B cell (primary cell): ENCODE measurements around the gene DDOST. TPM values are rescaled to one million over a fixed set of nuclear protein-coding genes. Genes with fewer than 3 reads are reported as not detected.

ENCODE experiments used
- ATAC-seq: fragments of 200-7000 bp; cut with Tn5 transposase; one replicate; pipeline ENCODE4 v1.10.0; 2021; ENCODE audit warnings: low read depth, mild to moderate bottlenecking, moderate number of reproducible peaks, moderate library complexity
- CTCF ChIA-PET: fragments of 350-600 bp; sonication (Branson Sonifier 250); formaldehyde crosslinking; loops from one replicate; lab custom pipeline; 2021; ENCODE audit warnings: antibody characterized with exemption, inconsistent platforms; lab: Charles Lee
- POLR2A ChIA-PET: fragments of 350-600 bp; sonication (Branson Sonifier 250); formaldehyde crosslinking; loops from one replicate; lab custom pipeline; 2021; ENCODE audit warnings: antibody characterized with exemption; lab: Charles Lee
- DNase-seq: peaks from one replicate; pipeline ENCODE4 v3.0.0; 2013
- H2AFZ ChIP-seq: 2 replicates; pipeline ENCODE4 v1.6.1; 2012; ENCODE audit warnings: mild to moderate bottlenecking, low read depth, low read length; ENCODE audit not compliant: insufficient read depth, poor library complexity, severe bottlenecking
- H3K27ac ChIP-seq, 2 donors: 1 replicate in 1 of 2; 2 replicates in 1 of 2; pipeline ENCODE4 v1.5.1; 2012 to 2013; ENCODE audit warnings: low read length in 2 of 2, mild to moderate bottlenecking in 2 of 2, moderate library complexity in 1 of 2
- H3K27me3 ChIP-seq, 4 experiments: fragments of 200-600 bp in 1 of 4; sonication (generic) in 1 of 4; replicated peaks in 1 of 4; 1 replicate in 2 of 4; 2 replicates in 2 of 4; pipeline versions ENCODE4 v1.6.1 to v1.7.0; 2013 to 2016; ENCODE audit warnings: low read length in 3 of 4, mild to moderate bottlenecking in 2 of 4, mixed read lengths in 1 of 4, moderate library complexity in 1 of 4; ENCODE audit not compliant: insufficient read depth in 4 of 4, control insufficient read depth in 3 of 4; ENCODE audit errors: control extremely low read depth in 1 of 4
- H3K36me3 ChIP-seq, 2 experiments: replicated peaks in 1 of 2; 1 replicate in 1 of 2; 2 replicates in 1 of 2; pipeline versions ENCODE4 v1.6.1 to v1.7.1; 2013; ENCODE audit warnings: low read length in 1 of 2; ENCODE audit not compliant: insufficient read depth in 2 of 2, control insufficient read depth in 1 of 2; ENCODE audit errors: control extremely low read depth in 1 of 2, extremely low read depth in 1 of 2
- H3K4me1 ChIP-seq, 2 donors: fragments of 200-600 bp in 1 of 2; sonication (generic) in 1 of 2; 1 replicate in 1 of 2; 2 replicates in 1 of 2; pipeline versions ENCODE4 v1.5.1 to v1.6.1; 2013 to 2017; ENCODE audit warnings: low read length in 2 of 2; ENCODE audit not compliant: control insufficient read depth in 2 of 2, insufficient read depth in 2 of 2
- H3K4me2 ChIP-seq: replicated peaks from 2 replicates; pipeline ENCODE3; 2012; ENCODE audit warnings: mild to moderate bottlenecking, low read depth, low read length; ENCODE audit not compliant: poor library complexity, severe bottlenecking
- H3K4me3 ChIP-seq, 5 experiments: fragments of 200-600 bp in 1 of 5; sonication (generic) in 1 of 5; 1 replicate in 3 of 5; 2 replicates in 2 of 5; pipeline versions ENCODE4 v1.5.1 to v1.7.0; 2011 to 2016; ENCODE audit warnings: low read length in 4 of 5, mild to moderate bottlenecking in 4 of 5, low read depth in 2 of 5, control low read depth in 1 of 5, moderate library complexity in 1 of 5; ENCODE audit not compliant: insufficient read depth in 1 of 5; ENCODE audit errors: control extremely low read depth in 1 of 5, extremely low read depth in 1 of 5
- H3K79me2 ChIP-seq: fragments of 200-600 bp; sonication (generic); one replicate; pipeline ENCODE4 v1.6.0; 2016; ENCODE audit warnings: low read length; ENCODE audit not compliant: control insufficient read depth, insufficient read depth
- H3K9ac ChIP-seq: fragments of 200-600 bp; sonication (generic); 2 replicates; pipeline ENCODE4 v1.6.1; 2017; ENCODE audit warnings: mild to moderate bottlenecking, low read length, moderate library complexity
- H3K9me3 ChIP-seq, 3 donors: one replicate each; pipeline versions ENCODE4 v1.6.1 to v1.7.1; 2013; ENCODE audit warnings: low read length in 2 of 3; ENCODE audit not compliant: control insufficient read depth in 2 of 3, insufficient read depth in 1 of 3; ENCODE audit errors: control extremely low read depth in 1 of 3
- H4K20me1 ChIP-seq: 2 replicates; pipeline ENCODE4 v1.6.0; 2012; ENCODE audit warnings: mild to moderate bottlenecking, low read length; ENCODE audit not compliant: insufficient read depth, control insufficient read depth, poor library complexity, severe bottlenecking
- H3K27ac Mint-ChIP-seq: one replicate; pipeline ENCODE4 v1.8.0; 2021; ENCODE audit warnings: mixed read lengths
- H3K27me3 Mint-ChIP-seq: one replicate; pipeline ENCODE4 v1.8.0; 2021; ENCODE audit warnings: mixed read lengths
- H3K4me1 Mint-ChIP-seq: one replicate; pipeline ENCODE4 v1.8.0; 2021; ENCODE audit warnings: mixed read lengths
- H3K4me3 Mint-ChIP-seq: one replicate; pipeline ENCODE4 v1.8.0; 2021; ENCODE audit warnings: mixed read lengths
- H3K9me3 Mint-ChIP-seq: one replicate; pipeline ENCODE4 v1.8.0; 2022; ENCODE audit warnings: mixed read lengths; ENCODE audit not compliant: insufficient read depth
- EZH2 ChIP-seq: IDR thresholded peaks from 2 replicates; pipeline ENCODE4 v1.6.1; 2012; ENCODE audit warnings: borderline replicate concordance, low read depth, mild to moderate bottlenecking, moderate library complexity, low read length; ENCODE audit not compliant: insufficient read depth, poor library complexity, severe bottlenecking
- WGBS: methylation state at CpG from one replicate; pipeline ENCODE4 v1.1.5; 2013; ENCODE audit warnings: missing lambda C conversion rate; ENCODE audit not compliant: insufficient coverage; 5-methylcytosine and 5-hydroxymethylcytosine counted together
- intact Hi-C: fragments of 100-400 bp; cut with micrococcal nuclease; formaldehyde crosslinking; loops from one replicate; pipeline ENCODE4 v1.10.0; 2022
- polyA plus RNA-seq: library from polyadenylated mRNA; depleted of rRNA; stranded (reverse); fragments of >200 nt; gene quantifications from 2 replicates; pipeline ENCODE4 v1.2.3, GENCODE V29; 2012
- total RNA-seq, 2 donors: library from RNA; stranded (reverse); fragments of 120-200 nt in 1 of 2; gene quantifications; 1 replicate in 1 of 2; 2 replicates in 1 of 2; pipeline versions ENCODE4 v1.2.3 to v1.2.4, GENCODE V29; 2013 to 2022
- TF ChIP-seq, protein P1 (sequence below): fragments of 200-600 bp; IDR thresholded peaks from one replicate; pipeline ENCODE4 v1.8.0; 2022; ENCODE audit warnings: antibody characterized with exemption, mild to moderate bottlenecking

DDOST gene
- total and polyA plus RNA-seq, 2 donors (not counting 1 experiment from before 2014, with no cell fraction given), result 73.5 to 99.2 TPM

DNA sequence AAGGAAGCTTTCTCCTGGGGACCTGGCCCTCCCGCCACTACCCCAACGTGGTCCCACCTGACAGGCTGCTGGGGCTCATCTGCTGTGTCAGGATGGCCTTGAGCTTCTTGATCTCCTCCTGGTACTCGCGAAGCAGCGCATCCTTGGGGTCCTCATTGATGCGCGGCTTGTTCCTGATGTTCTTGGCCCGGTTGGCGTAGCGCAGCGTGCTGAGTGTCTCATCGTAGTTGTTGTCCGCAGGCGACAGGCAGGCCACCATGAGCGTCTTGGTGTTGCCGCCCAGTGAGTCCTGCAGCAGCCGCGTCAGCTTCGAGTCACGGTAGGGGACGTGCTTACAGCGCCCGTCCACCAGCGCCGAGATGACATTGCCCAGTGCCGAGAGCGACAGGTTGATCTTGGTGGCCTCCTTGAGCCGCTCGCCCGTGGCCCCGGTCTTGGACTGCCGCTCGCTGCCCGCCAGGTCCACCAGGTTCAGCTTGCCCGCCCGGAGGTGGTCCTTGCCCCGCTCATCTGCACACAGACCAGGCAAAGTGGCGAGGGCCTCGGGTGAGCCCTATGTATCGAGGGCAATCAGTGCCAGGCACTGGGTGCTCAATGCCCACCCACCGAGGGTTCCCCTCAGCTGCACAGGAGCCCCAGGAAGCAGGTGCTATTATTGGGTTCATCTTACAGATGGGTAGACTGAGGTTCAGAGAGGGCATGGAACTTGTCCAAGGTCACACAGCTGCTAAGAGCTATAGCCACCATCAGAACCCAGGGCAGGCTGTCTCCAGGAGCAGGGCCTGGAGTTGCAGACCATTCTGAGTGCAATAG lies 43.4 kb upstream of the DDOST start:
- Histone ChIP-seq H4K20me1 (no peaks in the 10 kb centered on the region), H3K9ac (no peak overlapping the region), H3K36me3 (no peaks in the 10 kb centered on the region), H3K27ac (no peak overlapping the region), H3K4me1 (no peaks in the 10 kb centered on the region), H3K9me3 (no peaks in the 10 kb centered on the region), H3K4me3 (no peak overlapping the region), H3K4me2 (no peak overlapping the region), H2AFZ (no peak overlapping the region), H3K27me3 (no peaks in the 10 kb centered on the region), H3K79me2 (no peaks in the 10 kb centered on the region)
- POLR2A ChIA-PET, result no interaction called here
- Mint-ChIP-seq H3K9me3 (peaks cover 2% of the 10 kb centered on the region), H3K4me1 (no peaks in the 10 kb centered on the region), H3K27me3 (peaks cover 5% of the 10 kb centered on the region), H3K4me3 (no peak overlapping the region), H3K27ac (no peak overlapping the region)
- 96% methylated on average over 41 of the region's 41 CpGs for WGBS
- intact Hi-C loops, result no loop called here
- TF ChIP-seq EZH2, result no peak
- TF ChIP-seq, protein P1, sequence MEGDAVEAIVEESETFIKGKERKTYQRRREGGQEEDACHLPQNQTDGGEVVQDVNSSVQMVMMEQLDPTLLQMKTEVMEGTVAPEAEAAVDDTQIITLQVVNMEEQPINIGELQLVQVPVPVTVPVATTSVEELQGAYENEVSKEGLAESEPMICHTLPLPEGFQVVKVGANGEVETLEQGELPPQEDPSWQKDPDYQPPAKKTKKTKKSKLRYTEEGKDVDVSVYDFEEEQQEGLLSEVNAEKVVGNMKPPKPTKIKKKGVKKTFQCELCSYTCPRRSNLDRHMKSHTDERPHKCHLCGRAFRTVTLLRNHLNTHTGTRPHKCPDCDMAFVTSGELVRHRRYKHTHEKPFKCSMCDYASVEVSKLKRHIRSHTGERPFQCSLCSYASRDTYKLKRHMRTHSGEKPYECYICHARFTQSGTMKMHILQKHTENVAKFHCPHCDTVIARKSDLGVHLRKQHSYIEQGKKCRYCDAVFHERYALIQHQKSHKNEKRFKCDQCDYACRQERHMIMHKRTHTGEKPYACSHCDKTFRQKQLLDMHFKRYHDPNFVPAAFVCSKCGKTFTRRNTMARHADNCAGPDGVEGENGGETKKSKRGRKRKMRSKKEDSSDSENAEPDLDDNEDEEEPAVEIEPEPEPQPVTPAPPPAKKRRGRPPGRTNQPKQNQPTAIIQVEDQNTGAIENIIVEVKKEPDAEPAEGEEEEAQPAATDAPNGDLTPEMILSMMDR, result no peak
- ATAC-seq (no peak), DNase-seq (no peak)
- CTCF ChIA-PET, result no interaction called here

DNA sequence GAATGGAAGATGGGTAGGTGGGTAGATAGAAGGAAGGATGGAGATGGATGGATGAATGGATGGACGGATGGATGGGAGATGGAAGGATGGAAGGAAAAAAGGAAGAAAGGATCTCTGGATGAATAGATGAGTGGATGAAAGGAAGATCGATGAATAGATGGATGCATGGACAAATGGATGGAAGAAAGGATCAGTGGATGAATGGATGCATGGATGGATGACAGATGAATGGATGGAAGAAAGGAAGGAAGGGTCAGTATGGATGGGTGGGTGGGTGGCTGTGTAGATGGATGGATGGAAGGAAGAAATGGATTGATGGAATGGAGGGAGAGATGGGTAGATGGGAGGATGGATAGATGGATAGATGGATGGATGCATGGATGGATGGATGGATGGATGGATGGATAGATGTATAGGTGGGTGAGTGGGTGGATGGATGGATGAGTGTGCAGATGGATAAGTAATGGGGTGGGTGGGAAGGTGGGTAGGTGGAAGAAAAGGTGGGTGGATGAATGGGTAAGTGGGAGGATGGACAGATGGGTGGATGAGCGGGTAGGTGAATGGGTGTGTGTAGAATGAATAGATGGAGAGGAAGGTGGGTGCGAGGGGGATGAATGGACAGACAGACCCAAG lies 42.1 kb upstream of the DDOST start:
- Mint-ChIP-seq H3K4me1 (no peaks in the 10 kb centered on the region), H3K27ac (no peak overlapping the region), H3K9me3 (peaks cover 2% of the 10 kb centered on the region), H3K27me3 (peaks cover 5% of the 10 kb centered on the region), H3K4me3 (no peak overlapping the region)
- Histone ChIP-seq H3K9me3 (no peaks in the 10 kb centered on the region), H3K9ac (no peak overlapping the region), H3K27ac (no peak overlapping the region), H2AFZ (no peak overlapping the region), H3K36me3 (no peaks in the 10 kb centered on the region), H3K4me3 (no peak overlapping the region), H3K4me1 (no peaks in the 10 kb centered on the region), H3K79me2 (no peaks in the 10 kb centered on the region), H3K4me2 (no peak overlapping the region), H3K27me3 (no peaks in the 10 kb centered on the region), H4K20me1 (no peaks in the 10 kb centered on the region)
- CTCF ChIA-PET, result no interaction called here
- TF ChIP-seq, protein P1, result no peak
- TF ChIP-seq EZH2, result no peak
- ATAC-seq (no peak), DNase-seq (no peak)
- POLR2A ChIA-PET, result interaction anchor here (0.7 kb wide), 1 partner anchor 11 kb away, joined by 4 read pairs; no protein-coding TSS in a partner anchor
- intact Hi-C loops, result no loop called here
- 91% methylated on average over 3 of the region's 4 CpGs for WGBS
